Right atrium auricular region (tissue), 2 donors: ENCODE results near the gene ITM2C. TPM values are rescaled to one million over a fixed set of nuclear protein-coding genes. Genes with fewer than 3 reads are reported as not detected.

Experiments used
- DNase-seq: peaks from one replicate; pipeline ENCODE4 v3.0.0-alpha.2; 2019; ENCODE audit warnings: low spot score
- H3K27ac ChIP-seq, 2 donors: fragments of 200-600 bp; sonication (generic); 1 replicate in 1 of 2; 2 replicates in 1 of 2; pipeline ENCODE4 v1.5.1; 2016 to 2019
- H3K27me3 ChIP-seq, 2 donors: fragments of 200-600 bp; sonication (generic); one replicate each; pipeline versions ENCODE4 v1.5.1 to v1.6.0; 2017 to 2019
- H3K36me3 ChIP-seq: fragments of 200-600 bp; sonication (generic); one replicate; pipeline ENCODE4 v1.5.1; 2016
- H3K4me1 ChIP-seq, 2 donors: fragments of 200-600 bp; sonication (generic); one replicate each; pipeline versions ENCODE4 v1.5.1 to v1.6.0; 2017 to 2019
- H3K4me3 ChIP-seq, 2 donors: fragments of 200-600 bp; sonication (generic); 1 replicate in 1 of 2; 2 replicates in 1 of 2; pipeline ENCODE4 v1.5.1; 2017 to 2019; ENCODE audit warnings: mild to moderate bottlenecking in 1 of 2, moderate library complexity in 1 of 2
- H3K9me3 ChIP-seq, 2 donors: fragments of 200-600 bp; sonication (generic); one replicate each; pipeline ENCODE4 v1.5.1; 2019
- CTCF ChIP-seq, 2 donors: fragments of 200-600 bp; sonication (generic); IDR thresholded peaks; one replicate each; pipeline ENCODE4 v1.5.1; 2019; ENCODE audit warnings: antibody characterized with exemption in 2 of 2
- total RNA-seq, 2 donors: library from RNA; depleted of rRNA; stranded (reverse); fragments of >200 nt; gene quantifications; one replicate each; pipeline ENCODE4 v1.1.0, GENCODE V29; 2016

The ITM2C gene
- total RNA-seq, 2 donors from 2014 or later: 35.8 to 38.3 TPM

GRCh38 chr2:230927711-230928341 is 63.1 kb downstream of the ITM2C start:
- H3K36me3 ChIP-seq: no peaks in the 10 kb centered on the region
- no peak overlapping the region for H3K27ac ChIP-seq
- peaks cover 0 to 10% of the 10 kb centered on the region in 2 donors for H3K4me1 ChIP-seq
- H3K4me3 ChIP-seq: no peak overlapping the region
- H3K9me3 ChIP-seq: no peaks in the 10 kb centered on the region
- no peak for DNase-seq
- H3K27me3 ChIP-seq: no peaks in the 10 kb centered on the region
- TF ChIP-seq CTCF (IDR thresholded peaks at IDR 0.05): no peak

Other genes with a start within 250 kb of the ITM2C start
- gene CAB39, start 152.1 kb upstream of the ITM2C start, total RNA-seq: 10 to 100 TPM; 66.1 to 81.5 TPM
- not detected for gene GPR55, start 60.3 kb downstream of the ITM2C start, total RNA-seq
- gene SPATA3, start 131.2 kb downstream of the ITM2C start, total RNA-seq: not detected
- gene C2orf72, start 172.6 kb downstream of the ITM2C start, total RNA-seq: under 1 TPM in 1 of 2 donors, not detected in 1; 0.08 TPM
- gene PSMD1, start 191.9 kb downstream of the ITM2C start, total RNA-seq: 10 to 100 TPM; 53.1 to 75.4 TPM